Effector memory CD8-positive, alpha-beta T cell (primary cell): ENCODE results near the gene CEP43.
A peak's percentile ranks its signal among the peaks of the same experiment; 100 is the strongest.

Source experiments
- ATAC-seq: fragments of 150-1000 bp; cut with Tn5 transposase; replicated peaks from 2 replicates; pipeline ENCODE4 v1.10.0; 2021; ENCODE audit warnings: mild to moderate bottlenecking, moderate library complexity
- DNase-seq, 3 experiments: peaks; one replicate each; pipeline ENCODE4 v3.0.0; 2021
- H3K27ac Mint-ChIP-seq, 2 donors: one replicate each; pipeline ENCODE4 v1.8.0; 2022; ENCODE audit warnings: mild to moderate bottlenecking in 2 of 2, mixed read lengths in 2 of 2, moderate library complexity in 2 of 2
- H3K27me3 Mint-ChIP-seq, 2 donors: one replicate each; pipeline ENCODE4 v1.8.0; 2022; ENCODE audit warnings: mixed read lengths in 2 of 2
- H3K36me3 Mint-ChIP-seq: one replicate; pipeline ENCODE4 v1.8.0; 2022; ENCODE audit warnings: mild to moderate bottlenecking, moderate library complexity, mixed read lengths; ENCODE audit not compliant: insufficient read depth
- H3K4me1 Mint-ChIP-seq, 2 donors: one replicate each; pipeline ENCODE4 v1.8.0; 2022; ENCODE audit warnings: low read depth in 2 of 2, mixed read lengths in 2 of 2
- H3K4me3 Mint-ChIP-seq, 2 donors: one replicate each; pipeline ENCODE4 v1.8.0; 2022; ENCODE audit warnings: mild to moderate bottlenecking in 2 of 2, mixed read lengths in 2 of 2, moderate library complexity in 2 of 2
- H3K9me3 Mint-ChIP-seq, 2 donors: one replicate each; pipeline ENCODE4 v1.8.0; 2022; ENCODE audit warnings: mixed read lengths in 2 of 2

Gene CEP43

DNA sequence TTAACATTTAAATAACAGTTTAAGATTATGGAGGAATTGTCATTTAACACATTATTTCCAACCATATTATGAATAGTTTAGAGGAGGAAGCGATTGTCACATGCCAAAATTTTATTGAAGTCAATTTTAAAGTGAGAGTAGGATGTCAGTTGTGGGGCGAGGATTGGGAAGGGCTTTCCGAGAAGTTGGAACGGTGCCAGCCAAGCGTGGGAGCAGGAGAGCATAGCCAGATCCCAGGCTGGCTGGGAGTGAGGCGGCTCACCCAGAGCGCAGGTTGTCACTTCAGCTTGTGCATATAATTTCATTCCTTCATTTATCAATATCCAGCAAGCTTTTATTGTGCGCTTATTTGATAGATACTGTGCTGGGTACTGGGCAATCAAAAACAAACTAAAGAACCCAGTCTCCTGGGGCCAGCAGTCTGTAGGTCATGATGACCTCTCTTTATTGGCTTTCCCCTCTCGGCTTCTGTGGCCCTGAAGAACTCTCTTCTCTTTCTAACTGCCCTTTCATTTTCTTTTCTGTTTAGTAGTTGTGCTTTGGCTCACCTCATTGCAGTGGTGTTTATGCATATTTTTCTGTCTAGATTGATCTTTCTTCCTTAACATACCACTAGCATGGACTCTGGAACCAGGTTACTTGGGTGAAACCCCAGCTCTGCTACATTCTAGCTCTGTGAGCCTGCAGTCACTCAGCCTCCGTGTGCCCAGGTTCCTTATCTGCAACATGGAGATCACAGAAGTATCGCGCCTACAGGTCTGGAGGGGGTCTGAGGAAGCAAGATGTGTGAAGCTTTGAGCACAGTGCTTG lies 6.4 kb downstream of the CEP43 start:
- no peak for ATAC-seq
- peak overlapping the region in 1 of 2 donors; percentile 33 for H3K27ac Mint-ChIP-seq
- H3K36me3 Mint-ChIP-seq = peaks cover 32% of the 10 kb centered on the region
- no peak overlapping the region for H3K4me3 Mint-ChIP-seq
- no peaks in the 10 kb centered on the region for H3K9me3 Mint-ChIP-seq
- DNase-seq = no peak
- H3K4me1 Mint-ChIP-seq = peaks cover 13 to 22% of the 10 kb centered on the region in 2 donors
- no peaks in the 10 kb centered on the region for H3K27me3 Mint-ChIP-seq

DNA sequence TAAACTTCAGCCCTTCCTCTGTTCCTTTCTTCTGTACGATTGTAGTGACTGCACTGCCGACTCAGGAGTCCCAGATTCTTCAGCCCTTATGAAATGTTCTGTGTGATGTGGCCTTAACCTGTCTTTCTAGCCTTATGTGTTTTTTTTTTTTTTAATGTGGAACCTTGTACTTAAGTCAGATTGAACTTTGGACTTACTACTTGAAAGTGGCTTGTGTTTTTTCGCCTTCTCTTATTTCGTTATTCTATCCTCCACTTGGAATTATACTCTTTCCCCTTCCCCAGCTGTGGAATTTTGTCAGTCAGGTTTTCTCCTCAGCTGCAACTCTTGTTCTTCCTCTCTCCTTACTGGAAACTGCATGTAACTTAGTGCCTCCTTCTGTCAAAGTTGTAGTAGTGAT lies 8.8 kb downstream of the CEP43 start:
- no peaks in the 10 kb centered on the region for H3K27me3 Mint-ChIP-seq
- no peak overlapping the region for H3K4me3 Mint-ChIP-seq
- peak overlapping the region in 1 of 2 donors; percentile 42 for H3K27ac Mint-ChIP-seq
- peaks cover 3 to 8% of the 10 kb centered on the region in 2 donors for H3K4me1 Mint-ChIP-seq
- H3K9me3 Mint-ChIP-seq = no peaks in the 10 kb centered on the region
- ATAC-seq = no peak
- no peak for DNase-seq
- H3K36me3 Mint-ChIP-seq = peaks cover 46% of the 10 kb centered on the region

DNA sequence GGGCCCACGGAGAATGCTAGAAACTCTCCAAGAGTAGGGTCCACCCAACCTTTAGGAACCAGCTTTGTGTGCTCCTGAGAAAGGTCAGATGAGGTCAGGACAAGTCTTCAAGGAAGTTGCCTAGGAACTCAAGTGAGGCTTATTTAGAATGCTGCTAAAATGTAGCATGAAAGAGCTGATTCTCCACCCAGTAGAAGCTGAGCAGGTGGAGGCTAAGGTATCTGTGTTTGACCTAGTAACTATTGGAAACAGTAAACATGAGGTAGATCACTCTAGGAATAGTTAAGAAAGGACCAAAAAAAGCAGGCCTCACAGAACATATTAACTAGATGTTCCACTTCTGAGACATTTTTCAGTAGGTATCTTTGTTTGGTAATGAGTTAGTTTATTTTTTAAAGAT lies 13.9 kb downstream of the CEP43 start:
- Mint-ChIP-seq H3K4me3 (no peak overlapping the region), H3K27me3 (no peaks in the 10 kb centered on the region), H3K36me3 (peaks cover 51% of the 10 kb centered on the region), H3K9me3 (no peaks in the 10 kb centered on the region), H3K4me1 (peaks cover 4 to 8% of the 10 kb centered on the region in 2 donors), H3K27ac (peak overlapping the region; percentile 39 to 74)
- ATAC-seq (peak; percentile 12), DNase-seq (no peak)

DNA sequence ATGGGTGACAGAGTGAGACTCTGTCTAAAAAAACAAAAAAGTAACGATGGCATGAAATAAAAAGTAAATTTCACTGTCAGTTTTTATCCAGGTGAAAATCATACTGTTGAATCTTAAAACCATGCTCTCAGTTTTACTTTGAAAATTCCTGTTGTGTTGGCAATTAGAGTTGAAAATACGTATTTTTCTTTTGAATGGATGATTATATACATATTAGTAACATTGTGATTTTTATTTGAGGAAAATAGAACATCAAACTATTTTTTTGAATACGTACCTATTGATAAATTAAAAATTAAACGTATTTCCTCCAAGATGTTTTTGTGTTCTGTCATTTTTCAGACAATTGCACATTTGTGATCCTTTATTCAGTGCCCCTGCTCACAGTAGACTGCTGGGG lies 14.7 kb downstream of the CEP43 start:
- no peak for ATAC-seq
- Mint-ChIP-seq H3K27ac (no peak overlapping the region), H3K27me3 (no peaks in the 10 kb centered on the region), H3K9me3 (no peaks in the 10 kb centered on the region), H3K36me3 (peaks cover 47% of the 10 kb centered on the region), H3K4me3 (no peak overlapping the region), H3K4me1 (peaks cover 4 to 8% of the 10 kb centered on the region in 2 donors)
- DNase-seq = no peak

DNA sequence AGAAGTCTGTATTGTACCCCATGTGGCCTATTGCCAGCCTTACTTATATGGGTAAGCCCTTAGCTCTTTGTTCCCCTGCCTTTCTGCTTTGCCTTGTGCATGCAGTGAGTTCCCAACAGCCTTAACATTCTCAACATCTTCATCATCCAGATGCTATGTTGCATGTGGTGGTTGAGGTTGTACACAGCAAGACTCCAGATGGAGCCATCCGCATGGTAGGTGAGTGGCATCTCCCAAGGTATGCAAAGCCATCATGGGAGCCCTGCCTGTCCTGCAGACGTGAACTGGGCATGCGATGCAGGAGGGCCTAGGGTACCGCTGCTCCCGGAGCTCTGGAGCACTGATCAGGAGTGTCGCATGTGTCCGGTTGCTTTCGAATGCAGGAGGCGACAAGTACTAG lies 16.1 kb downstream of the CEP43 start:
- no peak overlapping the region for H3K4me3 Mint-ChIP-seq
- DNase-seq (no peak), ATAC-seq (no peak)
- H3K27ac Mint-ChIP-seq = no peak overlapping the region
- peaks cover 3 to 4% of the 10 kb centered on the region in 2 donors for H3K4me1 Mint-ChIP-seq
- H3K36me3 Mint-ChIP-seq = peaks cover 36% of the 10 kb centered on the region
- no peaks in the 10 kb centered on the region for H3K27me3 Mint-ChIP-seq
- no peaks in the 10 kb centered on the region for H3K9me3 Mint-ChIP-seq

DNA sequence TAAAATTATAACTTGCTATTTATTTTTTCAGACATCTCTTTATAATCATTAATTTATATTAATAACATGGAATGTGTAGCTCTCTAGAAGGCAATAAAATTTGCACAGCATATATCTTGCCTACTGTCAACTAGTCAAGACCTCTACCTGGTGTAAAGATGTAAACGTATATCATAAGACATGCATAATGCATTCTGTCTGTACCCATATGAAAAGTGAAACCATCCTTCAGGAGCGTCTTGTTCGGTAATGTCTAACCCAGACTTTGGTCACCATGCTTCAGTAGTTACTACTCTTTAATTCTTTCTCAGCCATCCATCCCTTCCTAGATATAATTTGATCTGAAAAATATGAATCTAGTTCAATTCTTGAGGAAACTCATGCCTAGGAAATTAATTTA lies 21.0 kb downstream of the CEP43 start:
- H3K36me3 Mint-ChIP-seq = peaks cover 5% of the 10 kb centered on the region
- H3K4me1 Mint-ChIP-seq = no peaks in the 10 kb centered on the region
- DNase-seq = no peak
- no peaks in the 10 kb centered on the region for H3K9me3 Mint-ChIP-seq
- peak overlapping the region in 1 of 2 donors; percentile 24 for H3K27ac Mint-ChIP-seq
- H3K4me3 Mint-ChIP-seq = peak overlapping the region; percentile 33 to 40
- H3K27me3 Mint-ChIP-seq = no peaks in the 10 kb centered on the region
- ATAC-seq = peak; percentile 37

DNA sequence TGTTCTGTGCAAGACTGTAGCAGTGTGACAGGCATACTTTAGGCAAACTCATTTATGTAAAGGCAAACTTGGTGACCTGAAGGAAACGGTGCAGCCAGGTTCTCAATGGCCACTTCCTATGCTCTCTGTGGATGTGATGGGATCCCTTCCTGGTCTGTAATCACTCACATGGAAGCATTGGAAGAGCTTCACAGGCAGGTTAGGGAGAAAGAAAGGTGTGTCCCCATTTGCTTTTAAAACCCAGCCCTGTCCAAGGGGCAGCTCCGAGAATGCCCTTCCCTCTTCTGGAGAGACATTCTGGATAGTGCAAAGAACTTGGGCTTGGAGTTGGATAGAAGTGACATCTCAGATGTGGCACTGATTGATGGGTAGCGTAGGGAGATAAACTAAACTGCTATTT lies 28.1 kb downstream of the CEP43 start:
- DNase-seq = no peak
- Mint-ChIP-seq H3K27me3 (no peaks in the 10 kb centered on the region), H3K4me1 (peaks cover 2 to 3% of the 10 kb centered on the region in 2 donors), H3K27ac (no peak overlapping the region), H3K36me3 (peaks cover 8% of the 10 kb centered on the region), H3K4me3 (no peak overlapping the region), H3K9me3 (no peaks in the 10 kb centered on the region)
- no peak for ATAC-seq

DNA sequence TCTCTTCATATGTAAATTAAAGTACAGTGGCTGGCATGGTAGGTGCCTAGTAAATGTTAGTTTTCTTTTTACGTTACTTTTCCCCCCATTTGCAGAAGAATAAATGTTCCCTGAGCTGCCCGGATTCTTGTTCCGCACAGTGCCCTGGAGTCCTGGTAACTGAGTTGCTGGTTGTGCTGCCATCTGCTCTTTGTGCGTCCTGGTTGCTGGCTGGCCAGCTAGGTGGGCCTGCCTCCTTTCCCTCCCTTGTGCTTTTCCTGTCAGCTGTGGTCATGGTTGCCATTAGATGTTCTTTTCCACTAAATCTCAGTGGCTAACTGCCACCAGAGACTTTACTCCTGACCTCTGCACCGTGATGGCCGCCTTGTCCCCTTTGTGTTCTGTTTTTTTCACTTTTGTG lies 28.6 kb downstream of the CEP43 start:
- H3K4me1 Mint-ChIP-seq = peaks cover 2 to 3% of the 10 kb centered on the region in 2 donors
- peaks cover 8% of the 10 kb centered on the region for H3K36me3 Mint-ChIP-seq
- peak overlapping the region in 1 of 2 donors; percentile 47 for H3K27ac Mint-ChIP-seq
- no peaks in the 10 kb centered on the region for H3K9me3 Mint-ChIP-seq
- ATAC-seq (no peak), DNase-seq (no peak)
- no peaks in the 10 kb centered on the region for H3K27me3 Mint-ChIP-seq
- H3K4me3 Mint-ChIP-seq = no peak overlapping the region

DNA sequence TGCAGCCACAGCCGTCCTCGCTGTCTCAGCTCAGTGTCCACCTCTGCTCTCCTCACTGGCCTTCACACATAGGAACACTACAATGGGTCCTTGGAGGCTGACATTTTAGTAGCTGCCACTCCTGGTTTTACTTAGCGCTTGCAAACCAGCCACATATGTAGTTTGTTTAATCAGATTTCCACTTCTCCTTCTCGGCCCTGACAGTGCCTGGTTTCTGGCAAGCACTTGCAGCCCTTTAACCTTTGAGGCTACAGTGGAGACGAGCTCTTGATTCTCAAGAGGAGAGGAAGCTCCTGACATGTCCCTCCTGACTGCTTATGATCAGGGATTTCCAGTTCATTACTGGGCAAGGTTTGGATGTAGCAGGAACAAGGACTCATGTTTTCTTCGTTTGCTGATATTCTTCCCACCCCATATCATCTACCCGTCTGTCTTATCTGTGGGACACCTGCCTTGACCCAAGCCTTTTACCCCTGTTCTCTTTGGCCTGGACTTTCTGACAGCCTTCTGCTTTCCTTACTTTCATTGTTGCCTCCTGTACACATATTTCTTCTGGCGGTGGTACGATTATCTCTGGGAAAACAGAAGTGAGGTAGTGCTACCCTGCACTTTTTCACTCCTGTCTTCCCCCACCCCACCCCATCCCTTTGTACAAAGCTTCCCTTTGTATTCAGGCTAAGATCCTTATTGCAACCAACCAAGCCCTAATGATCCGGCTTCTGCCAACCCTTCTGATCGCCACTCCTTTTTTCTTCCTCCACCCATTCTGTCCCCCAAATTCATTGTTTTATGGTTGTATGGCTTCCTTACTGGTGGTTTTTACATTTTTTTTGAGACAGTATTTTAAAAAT lies 31.2 kb downstream of the CEP43 start:
- H3K9me3 Mint-ChIP-seq = no peaks in the 10 kb centered on the region
- DNase-seq = no peak
- ATAC-seq = no peak
- no peak overlapping the region for H3K4me3 Mint-ChIP-seq
- H3K36me3 Mint-ChIP-seq = peaks cover 27% of the 10 kb centered on the region
- peak overlapping the region; percentile 4 to 41 for H3K27ac Mint-ChIP-seq
- no peaks in the 10 kb centered on the region for H3K27me3 Mint-ChIP-seq
- peaks cover 2 to 3% of the 10 kb centered on the region in 2 donors for H3K4me1 Mint-ChIP-seq

DNA sequence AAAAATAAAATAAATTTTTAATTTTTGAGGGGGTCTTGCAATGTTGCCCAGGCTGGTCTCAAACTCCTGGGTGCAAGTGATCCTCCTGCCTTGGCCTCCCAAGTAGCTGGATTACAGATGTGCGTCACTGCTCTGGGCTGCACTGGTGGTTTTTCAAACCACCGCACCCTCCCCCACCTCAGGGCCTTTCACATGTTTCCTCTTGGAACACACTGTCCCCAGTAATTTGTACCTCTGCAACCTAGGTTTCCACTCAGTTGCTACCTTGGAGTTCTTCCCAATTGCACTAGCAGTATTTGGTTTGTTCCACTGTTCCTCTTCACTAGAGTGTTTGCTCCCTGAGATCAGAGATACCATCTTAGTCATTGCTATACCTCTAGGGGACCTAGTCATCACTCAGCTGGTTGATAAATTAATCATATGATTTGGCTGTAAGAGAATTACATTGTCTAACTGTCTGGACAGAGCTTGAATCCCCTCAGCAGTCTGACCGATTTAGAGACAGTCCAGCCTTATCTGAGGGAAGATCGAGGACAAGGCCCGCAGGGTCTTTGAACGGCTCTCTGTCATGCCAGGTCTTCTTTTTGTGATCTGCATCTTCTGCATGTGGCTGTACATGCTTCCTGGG lies 32.0 kb downstream of the CEP43 start:
- Mint-ChIP-seq H3K36me3 (peaks cover 27% of the 10 kb centered on the region), H3K27ac (peak overlapping the region; percentile 4 to 60), H3K9me3 (no peaks in the 10 kb centered on the region), H3K27me3 (no peaks in the 10 kb centered on the region), H3K4me3 (no peak overlapping the region), H3K4me1 (peaks cover 2 to 3% of the 10 kb centered on the region in 2 donors)
- DNase-seq (no peak), ATAC-seq (no peak)

DNA sequence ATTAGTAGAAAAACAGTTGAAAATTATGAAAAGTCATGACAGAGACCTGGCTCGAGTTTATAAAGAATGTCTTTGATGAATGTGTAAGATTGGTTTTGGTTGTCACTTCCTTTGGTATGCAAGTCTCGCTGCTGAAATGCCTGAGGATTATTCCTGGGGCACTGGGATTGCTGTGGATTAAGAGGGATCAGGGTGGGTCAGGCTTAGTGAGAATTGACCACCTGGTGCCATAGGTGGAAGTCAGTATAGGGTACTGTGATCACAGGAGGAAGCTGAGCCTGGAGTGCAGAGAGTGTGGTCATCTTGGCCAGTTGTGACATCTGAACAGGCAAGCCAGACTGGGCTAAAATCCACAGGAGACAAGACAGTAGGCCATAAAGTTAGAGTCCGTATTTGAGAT lies 34.9 kb downstream of the CEP43 start:
- no peak for ATAC-seq
- Mint-ChIP-seq H3K27me3 (no peaks in the 10 kb centered on the region), H3K4me1 (peaks cover 2 to 3% of the 10 kb centered on the region in 2 donors), H3K4me3 (no peak overlapping the region), H3K9me3 (no peaks in the 10 kb centered on the region), H3K36me3 (peaks cover 29% of the 10 kb centered on the region), H3K27ac (peak overlapping the region in 1 of 2 donors; percentile 15)
- no peak for DNase-seq

DNA sequence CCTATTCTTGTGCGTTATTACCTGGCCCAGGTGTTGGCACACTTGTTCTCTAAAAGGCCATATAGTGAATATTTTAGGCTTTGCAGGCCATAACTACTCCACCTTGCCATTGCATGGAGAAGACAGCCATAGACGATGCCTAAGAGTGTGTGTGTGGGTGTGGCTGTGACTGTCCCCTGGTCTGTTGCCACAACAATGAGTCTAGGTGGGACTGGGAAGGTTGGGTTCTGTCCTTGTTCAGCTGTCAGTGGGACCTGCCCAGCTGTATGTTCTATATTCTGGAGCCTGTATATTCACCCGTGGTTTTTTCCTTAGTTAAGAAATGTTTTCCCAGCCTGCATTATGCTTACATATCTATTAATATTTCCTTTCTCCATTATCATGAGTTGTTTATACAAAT lies 38.6 kb downstream of the CEP43 start:
- H3K9me3 Mint-ChIP-seq = no peaks in the 10 kb centered on the region
- peaks cover 32% of the 10 kb centered on the region for H3K36me3 Mint-ChIP-seq
- peak overlapping the region; percentile 55 to 62 for H3K27ac Mint-ChIP-seq
- DNase-seq (no peak), ATAC-seq (no peak)
- H3K4me3 Mint-ChIP-seq = no peak overlapping the region
- peaks cover 14 to 16% of the 10 kb centered on the region in 2 donors for H3K4me1 Mint-ChIP-seq
- no peaks in the 10 kb centered on the region for H3K27me3 Mint-ChIP-seq

DNA sequence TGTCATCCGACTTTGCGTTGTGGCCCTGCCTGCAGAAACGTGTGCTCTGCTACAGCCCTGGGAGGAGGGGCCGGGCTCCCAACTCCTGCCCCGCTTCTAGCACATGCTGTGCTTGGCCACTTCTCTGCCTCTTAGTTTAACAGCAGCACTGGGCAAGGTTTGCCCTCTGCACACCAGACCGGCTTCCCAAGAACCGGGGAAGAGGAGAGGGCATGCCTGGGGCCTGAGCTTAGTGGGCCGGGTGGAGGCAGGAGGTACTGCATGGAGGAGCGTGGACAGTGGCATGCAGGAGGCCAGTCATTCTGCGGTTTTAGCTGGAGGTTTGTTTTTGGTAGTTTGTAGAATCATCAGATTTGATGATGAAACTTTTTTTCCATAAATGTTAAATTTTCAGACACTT lies 45.5 kb downstream of the CEP43 start:
- Mint-ChIP-seq H3K27me3 (no peaks in the 10 kb centered on the region), H3K9me3 (no peaks in the 10 kb centered on the region), H3K36me3 (peaks cover 2% of the 10 kb centered on the region), H3K4me1 (peaks cover 33 to 42% of the 10 kb centered on the region in 2 donors), H3K4me3 (no peak overlapping the region), H3K27ac (peak overlapping the region in 1 of 2 donors; percentile 66)
- DNase-seq (no peak), ATAC-seq (no peak)
